ENCODE measurements around the gene VILL.

The VILL gene

DNA sequence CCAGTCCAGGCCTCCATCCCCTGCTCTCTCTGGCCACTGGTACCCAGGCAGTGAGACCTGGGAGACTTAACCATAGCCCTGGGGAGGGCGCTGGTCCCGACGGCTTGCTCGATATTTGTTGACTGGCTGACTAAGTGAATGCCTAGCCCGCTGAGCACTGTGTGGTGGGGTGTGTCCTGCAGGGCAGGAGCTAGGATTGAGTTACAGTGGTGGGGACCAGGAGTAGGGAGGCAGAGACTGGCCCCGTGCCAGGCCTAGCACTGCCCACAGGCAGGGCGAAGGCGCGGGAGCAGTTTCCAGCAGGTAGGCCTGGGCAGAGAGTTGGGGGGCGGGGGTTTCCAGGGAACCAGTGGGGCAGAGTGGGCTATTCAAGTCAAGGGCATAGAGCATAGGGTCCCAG, at the start of gene VILL:
VILL (plus strand) TSS at position 260 of the 400 bp plus-strand sequence. CDS start 2,887 bp downstream, outside the sequence.
- DNase-seq (ENCODE audit: low spot score), result peak; percentile 88

DNA sequence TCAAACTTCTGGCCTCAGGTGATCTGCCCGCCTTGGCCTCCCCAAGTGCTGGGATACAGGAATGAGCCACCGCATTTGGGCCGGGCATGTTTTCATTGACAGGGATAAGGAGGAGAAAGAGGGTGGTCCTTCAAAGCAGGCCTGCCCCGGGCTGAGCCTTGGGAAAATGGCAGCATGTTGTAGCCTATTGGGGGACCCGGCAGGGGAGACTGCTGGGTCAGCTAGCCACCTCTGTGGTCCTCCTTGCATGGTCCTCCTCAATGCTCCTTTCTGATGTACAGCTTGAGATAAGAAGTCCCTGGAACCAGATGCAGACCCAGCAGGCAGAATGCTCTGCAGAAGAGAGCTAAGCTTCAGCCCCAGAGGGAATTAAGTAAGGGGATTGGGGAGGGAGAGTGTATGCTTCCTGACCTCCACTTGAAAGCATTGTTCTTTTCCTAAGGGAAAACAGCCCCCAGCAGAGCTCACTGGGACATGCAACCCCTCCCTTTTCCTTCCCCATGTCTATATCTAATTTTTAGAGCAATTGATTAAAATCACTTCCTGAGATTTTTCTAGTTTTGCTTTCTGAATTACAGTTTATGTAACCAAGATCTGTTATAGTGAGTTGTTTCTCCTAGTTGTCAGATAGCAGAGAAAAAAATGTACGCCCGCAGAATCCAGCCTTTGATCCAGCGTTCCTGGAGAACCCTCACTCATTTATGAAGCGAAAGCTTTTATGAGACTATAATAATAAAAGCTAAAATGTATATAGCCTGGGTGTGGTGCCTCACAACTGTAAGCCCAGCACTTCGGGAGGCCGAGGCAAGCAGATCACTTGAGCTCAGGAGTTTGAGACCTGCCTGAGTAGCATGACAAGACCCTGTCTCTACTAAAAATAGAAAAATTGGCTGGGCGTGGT, 48.7 kb upstream of the VILL start:
- DNase-seq (ENCODE audit: low spot score), result peak; percentile 75

DNA sequence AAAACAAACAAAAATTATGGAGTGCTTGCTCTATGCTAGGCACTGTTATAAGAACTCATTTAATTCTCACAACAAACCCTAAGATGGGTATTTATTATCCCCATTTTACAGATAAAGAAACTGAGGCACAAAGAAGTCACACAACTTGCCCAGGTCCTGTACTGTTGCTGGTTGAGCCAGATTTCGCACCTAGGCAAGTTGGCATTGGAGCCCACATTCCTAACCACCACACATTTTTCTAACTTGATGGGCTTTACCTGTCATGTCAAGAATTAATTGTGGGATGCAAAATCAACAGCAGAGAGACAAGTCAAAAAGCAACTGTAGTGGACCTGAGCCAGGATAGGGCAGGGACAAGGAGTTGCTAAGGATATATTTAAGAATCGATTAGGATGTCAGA, 47.9 kb upstream of the VILL start:
- DNase-seq (ENCODE audit: low spot score), result no peak

DNA sequence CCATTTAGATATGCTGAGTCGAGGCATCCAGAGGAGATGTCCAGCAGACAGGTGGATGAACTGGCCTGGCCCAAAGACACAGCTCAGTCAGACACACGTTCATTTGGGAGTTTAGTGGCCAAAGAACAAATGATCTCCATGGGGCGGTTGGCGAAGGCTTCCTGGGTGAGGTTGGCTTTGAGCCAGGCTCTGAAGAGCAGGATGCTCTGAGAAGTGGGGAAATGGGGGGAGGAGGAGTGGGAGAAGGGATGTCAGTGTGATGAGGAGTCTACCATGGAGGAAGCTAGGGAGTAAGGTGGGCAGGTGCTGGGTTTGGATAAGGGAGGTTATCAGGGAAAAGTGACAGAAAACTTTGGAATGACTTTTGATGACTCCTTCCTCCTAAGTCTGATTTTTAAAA, 47.5 kb upstream of the VILL start:
- DNase-seq (ENCODE audit: low spot score), result no peak

DNA sequence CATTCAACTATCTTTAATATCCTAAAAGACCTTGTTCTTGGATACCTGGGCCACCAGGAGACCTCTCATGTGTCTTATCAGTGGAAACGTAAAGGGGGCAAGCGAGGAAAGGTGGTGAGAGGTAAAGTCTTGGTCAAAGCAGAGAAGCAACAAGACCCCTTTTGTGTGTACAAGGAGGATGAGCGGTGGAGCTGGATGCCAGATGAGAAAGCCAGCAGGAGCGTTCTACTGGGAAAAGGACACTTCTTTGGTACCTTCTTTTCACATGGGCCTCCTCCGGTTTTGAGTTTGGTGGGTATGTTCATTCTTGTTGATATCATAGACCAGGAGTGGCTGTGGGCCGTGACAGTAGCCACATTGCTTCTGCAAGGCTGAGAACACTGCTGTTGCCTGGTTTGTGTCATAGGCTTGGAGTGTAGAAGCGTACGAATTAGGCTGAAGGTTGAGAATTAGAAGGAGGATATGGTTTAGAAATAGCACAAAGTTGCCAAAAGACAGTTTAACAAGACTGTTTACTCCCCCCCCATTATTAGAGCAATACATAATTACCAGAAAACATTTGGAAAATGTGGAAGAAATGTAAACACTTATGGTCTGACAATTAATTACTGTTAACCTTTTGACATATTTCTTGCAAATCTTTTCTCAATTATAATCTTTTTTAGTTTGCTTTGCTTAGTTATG, 46.8 kb upstream of the VILL start:
- DNase-seq (ENCODE audit: low spot score), result no peak

DNA sequence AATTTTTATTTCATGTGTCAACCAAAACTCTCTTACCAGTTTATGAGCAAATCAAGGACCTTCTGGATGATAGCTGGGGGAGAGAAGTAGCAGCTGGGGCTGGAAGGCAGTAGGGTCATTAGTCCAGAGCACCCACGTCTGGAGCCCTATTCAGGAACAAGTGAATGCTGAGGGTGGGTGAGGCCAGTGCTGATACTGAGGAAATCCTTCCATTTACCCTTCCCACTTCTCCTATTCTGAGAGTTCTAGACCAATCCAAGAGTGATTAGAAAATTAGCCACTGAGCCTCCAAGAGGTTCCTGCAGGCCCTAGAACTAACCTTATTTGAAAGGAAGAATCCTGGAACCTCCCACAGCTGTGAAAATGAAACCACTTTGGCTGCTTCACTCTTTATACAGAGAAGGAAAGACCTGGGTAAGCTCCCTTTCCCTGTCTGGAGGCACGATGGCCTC, 46.2 kb upstream of the VILL start:
- DNase-seq (ENCODE audit: low spot score), result no peak

DNA sequence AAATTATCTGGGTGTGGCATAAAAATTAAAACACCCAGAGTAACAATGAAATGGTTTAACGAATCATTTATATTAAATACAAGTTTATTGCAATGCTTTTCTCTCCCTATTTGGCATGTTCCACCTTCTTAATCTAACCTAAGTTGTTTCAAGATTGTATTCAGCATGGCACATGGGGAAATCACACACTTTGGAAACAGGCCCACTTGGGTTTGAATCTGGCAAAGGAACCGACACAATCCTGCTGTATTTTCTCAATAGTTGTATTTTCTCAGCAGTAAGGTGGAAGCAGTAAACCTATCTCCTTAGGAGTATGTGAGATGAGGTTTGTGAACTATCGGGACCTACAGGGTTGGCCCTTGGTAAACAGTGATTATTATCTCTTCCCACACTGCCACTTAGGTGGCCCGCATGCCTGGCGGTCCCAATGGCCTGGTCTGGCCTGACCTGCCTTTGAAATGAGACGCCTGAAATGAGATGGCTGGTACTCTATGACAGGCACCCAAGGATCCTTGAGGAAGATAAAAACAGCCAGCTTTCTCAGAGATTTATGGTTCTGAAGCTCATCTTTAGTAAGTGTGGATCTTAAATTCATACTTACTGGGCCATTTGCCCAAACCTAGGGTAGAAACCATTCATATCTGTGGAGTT, 45.3 kb upstream of the VILL start:
- DNase-seq (ENCODE audit: low spot score), result peak; percentile 42

DNA sequence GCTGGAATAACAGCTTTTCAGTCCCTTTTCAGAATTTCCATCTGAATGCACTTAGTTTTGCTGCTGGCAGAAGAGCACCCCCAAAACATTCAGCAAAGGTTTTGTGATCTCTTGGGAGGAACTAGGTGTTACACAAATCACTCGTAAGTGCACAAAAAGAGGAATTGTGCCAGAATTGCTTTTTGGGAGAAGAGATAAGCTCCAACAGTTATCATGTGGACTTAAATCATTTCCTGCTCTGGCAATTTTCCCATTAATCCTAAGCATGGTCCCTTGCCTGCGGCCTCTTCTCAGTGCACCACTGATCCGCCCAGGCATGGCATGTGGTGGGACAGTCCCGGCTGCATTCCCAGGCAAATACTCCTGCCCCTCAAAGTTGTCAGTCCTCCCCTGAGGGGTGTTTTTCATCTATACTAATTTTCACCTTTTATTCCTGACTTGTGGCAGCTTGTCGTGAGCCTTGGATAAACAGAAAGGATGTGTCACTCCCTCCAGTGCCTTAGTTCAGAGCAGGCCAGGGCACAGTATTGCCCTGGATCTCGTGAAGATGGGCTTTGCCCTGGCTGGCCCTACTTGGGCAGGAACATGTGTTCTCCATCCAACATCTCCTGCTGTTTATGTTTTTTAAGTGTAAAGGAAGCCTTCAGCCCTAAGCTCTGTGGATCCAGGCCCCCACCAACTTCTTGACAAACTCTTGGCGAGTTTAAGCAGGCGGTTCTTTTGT, 44.6 kb upstream of the VILL start:
- DNase-seq (ENCODE audit: low spot score), result peak; percentile 83

DNA sequence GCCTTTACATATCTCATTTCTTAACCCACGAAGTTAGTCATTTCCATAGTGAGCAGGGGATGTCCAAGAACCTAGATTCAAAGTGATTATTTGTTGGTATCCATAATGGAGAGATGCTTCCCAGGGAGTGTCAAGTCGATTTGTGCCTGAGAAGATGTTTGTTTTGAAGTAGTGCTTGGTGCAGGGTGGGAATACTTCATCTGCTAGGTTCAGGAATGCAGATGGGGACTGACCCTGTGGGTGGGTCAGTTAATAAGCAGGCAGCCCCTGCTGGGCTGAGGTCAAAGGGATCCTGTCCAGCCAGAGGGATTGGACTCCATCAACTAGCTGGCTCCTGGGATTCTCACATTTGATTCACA, 44.1 kb upstream of the VILL start:
- no peak for DNase-seq (ENCODE audit: low spot score)

DNA sequence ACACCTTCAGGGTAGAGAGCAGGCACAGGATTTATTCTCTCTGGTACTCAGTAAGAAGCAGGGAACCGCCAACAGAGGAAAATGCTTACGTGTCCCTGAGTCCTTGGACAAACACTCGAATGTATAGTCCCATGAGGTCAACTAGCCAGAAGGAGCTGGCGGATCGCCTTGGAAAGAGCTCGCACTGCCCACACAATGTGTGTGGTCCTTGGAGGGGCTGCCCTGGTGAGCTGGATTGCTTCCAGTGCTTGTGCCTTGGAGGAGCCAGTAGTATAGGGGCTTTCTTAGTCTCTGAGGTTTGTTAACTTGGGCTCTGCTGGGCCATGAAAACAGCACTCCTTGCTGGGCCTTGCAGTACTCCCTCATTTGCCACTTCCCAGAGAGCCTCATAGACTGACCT, 40.7 kb upstream of the VILL start:
- no peak for DNase-seq (ENCODE audit: low spot score)

DNA sequence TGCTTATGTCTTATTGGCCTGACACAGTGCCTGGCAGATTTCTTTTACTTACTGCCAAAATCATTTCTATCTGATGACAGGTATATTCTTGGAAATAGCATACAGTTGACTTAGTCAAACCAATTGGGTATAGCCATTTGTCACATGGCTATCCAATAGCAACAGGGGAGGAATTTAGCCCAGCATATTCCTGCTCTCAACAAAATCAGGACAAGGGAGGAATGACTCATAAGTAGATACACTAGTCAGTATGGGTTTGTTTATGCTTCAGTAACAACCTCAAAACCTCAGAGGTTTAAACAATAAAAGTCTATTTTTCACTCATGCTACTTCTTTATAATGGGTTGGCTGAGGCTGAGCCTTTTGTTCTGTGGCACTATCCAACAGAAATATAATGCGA, 38.0 kb upstream of the VILL start:
- DNase-seq (ENCODE audit: low spot score), result no peak

DNA sequence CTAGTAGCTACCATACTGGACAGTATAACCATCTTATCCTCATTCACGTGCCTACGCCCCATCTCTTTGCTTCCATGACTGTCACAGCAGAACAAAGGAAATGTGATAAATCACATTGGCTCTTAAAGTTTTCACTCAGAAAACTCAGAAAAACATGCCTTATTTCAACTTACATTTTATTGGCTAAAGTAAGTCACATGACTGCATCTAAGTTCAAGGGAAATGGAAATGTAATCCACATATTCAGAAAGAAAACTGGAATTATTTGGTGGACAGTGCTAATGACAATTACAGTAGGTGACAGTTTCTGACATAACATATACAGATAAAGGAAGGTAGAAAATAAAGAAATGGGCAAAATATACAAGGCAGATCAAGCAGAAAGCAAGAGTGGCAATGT, 37.4 kb upstream of the VILL start:
- no peak for DNase-seq (ENCODE audit: low spot score)

DNA sequence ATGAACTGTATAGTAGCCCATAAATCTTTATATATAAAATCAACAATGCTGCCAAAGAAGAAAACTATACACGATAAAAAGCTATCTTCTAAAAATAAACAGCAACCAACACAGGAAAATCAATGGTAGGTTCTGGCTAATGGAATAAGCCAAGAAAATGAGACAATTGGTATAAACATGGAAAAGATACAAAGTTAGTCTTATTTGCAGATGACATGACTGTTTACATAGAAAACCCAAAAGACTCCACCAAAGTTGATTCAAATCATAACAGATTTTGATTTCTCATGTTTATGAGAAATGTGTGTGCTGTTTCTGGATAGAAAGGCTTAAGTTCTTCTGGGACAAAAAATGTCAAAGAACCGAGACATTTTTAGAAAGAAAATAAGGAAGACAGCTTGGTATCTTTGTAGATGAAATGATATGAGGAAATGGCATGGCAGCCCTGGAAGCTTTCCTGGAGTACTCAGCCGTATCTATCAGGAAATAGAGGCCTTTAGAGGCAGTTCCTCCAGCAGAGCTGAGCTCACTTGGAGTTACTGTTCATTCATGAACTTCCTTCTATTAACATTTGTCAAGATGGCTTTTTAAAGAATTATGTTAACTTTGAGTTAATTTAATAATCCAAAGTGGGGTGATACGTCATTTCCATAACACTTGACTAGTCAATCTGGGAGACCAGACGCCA, 36.7 kb upstream of the VILL start:
- DNase-seq (ENCODE audit: low spot score), result no peak

DNA sequence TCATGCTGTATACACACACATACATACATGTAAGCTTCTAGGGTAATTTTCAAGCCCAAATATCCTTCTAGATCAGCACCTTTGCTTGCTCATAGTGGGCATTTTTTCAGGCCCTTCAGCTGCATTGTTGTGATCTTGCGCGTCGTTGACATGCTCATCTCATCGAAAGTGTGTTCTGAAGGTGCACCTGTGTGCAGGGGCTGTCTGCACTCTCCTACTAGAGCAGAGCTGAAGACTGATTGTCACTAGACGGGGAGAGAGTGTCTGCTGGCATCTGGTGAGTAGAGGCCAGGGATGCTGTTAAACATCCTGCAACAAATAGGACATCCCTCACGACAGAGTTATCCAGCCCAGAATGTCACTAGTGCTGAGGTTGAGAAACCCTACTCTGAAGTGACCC, 35.7 kb upstream of the VILL start:
- DNase-seq (ENCODE audit: low spot score), result no peak

DNA sequence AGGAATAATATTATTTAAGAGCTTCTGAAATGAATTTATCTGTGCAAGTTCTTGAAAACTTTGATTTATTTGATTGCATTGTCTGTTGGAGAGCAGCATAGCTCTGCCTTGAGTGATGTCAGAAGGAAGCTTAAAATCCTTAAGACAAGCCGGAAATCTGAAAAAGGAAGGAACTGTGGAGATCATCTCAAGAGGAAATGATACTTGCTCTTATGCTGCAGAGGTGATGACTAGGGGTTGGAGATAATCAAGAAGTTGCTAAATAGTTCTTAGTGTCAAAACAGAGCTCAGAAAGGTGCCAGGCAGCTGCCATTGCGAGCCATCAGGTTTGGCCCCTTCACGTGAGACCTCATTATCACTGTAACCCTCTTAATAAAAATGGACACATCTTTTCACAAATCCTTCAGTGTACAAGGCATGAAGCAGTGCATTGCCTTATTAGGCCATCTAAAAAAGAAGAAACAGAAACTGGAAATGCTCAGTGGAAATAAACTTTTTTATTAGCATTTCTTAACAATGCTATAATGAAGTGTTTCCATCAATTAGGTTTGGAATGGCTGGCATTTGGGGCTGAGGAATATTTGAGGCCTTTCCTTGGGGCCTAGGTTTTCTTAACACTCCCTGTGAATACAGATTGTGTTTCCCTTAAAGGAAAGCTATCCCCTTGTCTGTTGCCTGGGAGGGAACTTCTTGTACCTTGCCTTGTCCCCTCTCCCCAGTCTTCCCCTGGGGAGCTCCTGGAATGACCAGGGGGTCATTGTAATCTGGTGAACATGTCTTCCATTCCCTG, 34.5 kb upstream of the VILL start:
- no peak for DNase-seq (ENCODE audit: low spot score)

DNA sequence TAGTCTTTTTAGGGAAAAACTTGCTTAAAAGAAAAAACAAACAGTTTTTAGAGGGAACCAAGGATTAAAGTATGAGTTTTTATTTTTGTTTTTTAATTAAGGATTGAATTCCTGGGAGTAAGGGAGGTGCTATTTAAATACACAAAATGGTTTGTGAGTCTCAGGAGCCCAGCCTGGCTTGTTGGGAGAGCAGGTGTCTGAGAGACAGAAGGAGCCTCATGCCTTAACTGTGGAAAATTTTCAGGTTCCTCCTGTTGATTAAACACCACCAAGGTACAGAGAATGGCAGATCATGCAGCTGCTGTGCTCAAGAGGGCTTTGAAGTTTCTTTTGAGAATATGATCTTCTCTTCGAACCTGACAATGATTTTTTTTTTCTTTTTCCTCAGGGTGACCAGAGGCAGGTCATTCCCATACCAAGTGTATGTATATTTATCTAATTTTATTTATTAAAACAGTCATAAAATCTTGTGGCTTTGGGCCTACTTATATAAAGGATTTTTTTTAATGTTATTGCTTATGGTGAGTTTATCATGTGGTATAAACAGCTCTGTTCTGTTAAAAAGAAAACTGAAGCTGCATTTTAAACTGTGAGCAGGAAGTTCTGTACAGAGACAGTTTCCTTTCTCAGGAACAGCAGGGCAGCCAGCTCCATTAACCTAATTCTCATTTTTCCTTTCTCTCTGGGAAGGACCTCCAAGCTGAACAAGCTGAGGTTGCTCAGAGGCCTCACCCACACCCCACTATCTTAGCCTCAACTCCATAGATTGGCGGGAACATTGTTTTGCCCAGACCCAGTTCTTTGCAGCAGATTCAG, 33.7 kb upstream of the VILL start:
- DNase-seq (ENCODE audit: low spot score), result no peak

DNA sequence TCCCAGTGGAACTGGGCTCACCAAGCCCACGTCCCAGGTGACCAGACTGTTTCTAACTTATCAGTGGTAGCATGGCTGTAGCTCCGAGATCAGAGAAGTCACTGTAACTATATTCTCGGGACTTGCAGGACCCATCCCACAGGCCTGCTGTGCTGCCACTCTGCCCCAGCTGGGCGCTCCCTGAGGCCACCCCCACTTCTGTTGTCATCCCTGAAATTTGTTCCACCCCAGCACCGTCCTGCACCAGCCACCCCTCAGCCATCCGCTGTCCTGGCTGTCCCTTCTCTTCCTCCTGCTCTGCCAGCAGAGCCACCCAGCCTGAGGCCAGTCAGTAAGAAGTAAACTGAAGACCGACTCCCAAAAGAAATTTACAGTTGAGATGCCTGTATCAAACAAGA, 33.0 kb upstream of the VILL start:
- DNase-seq (ENCODE audit: low spot score), result no peak

DNA sequence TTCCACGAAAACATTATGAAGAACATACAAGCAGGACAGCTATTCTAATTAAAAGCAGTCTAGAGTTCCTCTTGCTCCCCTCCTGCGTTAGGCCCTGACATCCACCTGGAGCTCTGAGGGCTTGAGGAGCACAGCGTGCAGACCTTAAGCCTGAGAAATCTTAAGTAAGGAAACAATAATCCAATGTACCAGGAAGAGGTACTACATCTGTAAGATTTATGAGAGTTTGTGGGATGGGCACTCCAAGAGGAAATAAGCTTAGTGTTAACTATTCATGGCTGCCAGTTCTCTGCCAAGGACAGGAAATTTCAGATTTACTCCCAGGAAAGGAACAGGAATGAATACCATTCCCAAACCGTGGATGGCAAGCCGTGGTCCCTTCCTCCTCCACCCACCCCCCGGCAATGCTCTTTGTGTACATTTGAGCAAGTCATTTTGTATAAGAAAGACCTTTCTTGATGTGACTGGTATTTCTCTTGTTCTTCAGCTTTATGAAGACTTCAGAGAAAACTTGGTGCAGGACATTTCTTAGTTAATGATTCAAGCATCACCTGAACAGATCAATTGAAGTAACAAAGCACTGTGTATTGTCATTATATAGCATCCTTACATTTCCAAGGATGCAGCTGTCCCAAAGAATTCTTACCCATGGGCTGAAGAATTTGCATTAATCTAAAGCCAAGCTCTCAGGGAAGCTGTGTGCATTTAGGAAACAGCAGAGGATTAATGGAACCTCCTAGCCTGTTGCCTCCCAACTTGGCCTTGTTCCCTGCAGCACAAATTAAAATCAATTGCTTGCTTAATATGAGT, 28.8 kb upstream of the VILL start:
- peak; percentile 56 for DNase-seq (ENCODE audit: low spot score)

DNA sequence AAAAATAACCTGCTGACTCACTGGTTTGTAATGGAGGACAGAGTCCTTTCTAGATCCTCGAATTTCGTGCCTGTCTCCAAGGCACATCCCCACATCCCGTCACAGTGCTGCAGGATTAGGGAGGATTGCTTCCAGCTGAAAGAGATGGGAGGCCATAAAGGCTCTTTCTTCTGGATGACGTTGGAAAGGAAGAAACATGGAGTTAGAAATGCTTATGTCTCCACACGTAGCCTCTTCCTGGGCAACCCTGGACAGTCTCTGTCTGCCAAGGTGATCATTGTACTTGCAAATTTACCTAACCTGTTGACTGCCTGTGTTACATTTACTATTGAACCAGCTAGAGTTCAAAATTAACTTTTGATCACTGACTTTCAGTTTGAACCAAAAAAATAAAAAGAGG, 27.6 kb upstream of the VILL start:
- DNase-seq (ENCODE audit: low spot score), result no peak

Data from LoVo (cell line).